Left kidney (tissue), 2 donors: ENCODE results near the gene PPIP5K1. TPM values are rescaled to one million over a fixed set of nuclear protein-coding genes. Genes with fewer than 3 reads are reported as not detected.

Experiments
- DNase-seq: peaks from one replicate; pipeline ENCODE4 v3.0.0-alpha.2; 2013
- polyA plus RNA-seq: library from polyadenylated mRNA; unstranded; fragments of 120-200 nt; gene quantifications from one replicate; pipeline ENCODE4 v1.2.1, GENCODE V29; 2013; ENCODE audit not compliant: insufficient read length

The PPIP5K1 gene
- polyA plus RNA-seq, 1 donor, result 37.2 TPM

- DNase-seq, result peak; percentile 59
Observed at GRCh38 chr15:43517354-43518196, 72.4 kb downstream of the PPIP5K1 start, which contains the start of gene MAP1A. Gene MAP1A (plus strand): TSS chr15:43517608. CDS start chr15:43521474, 3,866 bp downstream.

GRCh38 chr15:43516801-43517353 lies 73.1 kb downstream of the PPIP5K1 start:
- DNase-seq, result peak; percentile 22

- no peak for DNase-seq
Observed at GRCh38 chr15:43516185-43516584, 73.8 kb downstream of the PPIP5K1 start.

- DNase-seq, result no peak
Observed at GRCh38 chr15:43515741-43516140, 74.3 kb downstream of the PPIP5K1 start.

- DNase-seq, result peak; percentile 17
Observed at GRCh38 chr15:43514241-43515057, 75.6 kb downstream of the PPIP5K1 start.

- no peak for DNase-seq
Observed at GRCh38 chr15:43513550-43513949, 76.5 kb downstream of the PPIP5K1 start.

GRCh38 chr15:43511012-43511885 lies 78.8 kb downstream of the PPIP5K1 start:
- no peak for DNase-seq

- peak; percentile 98 for DNase-seq
Observed at GRCh38 chr15:43510200-43511011, 79.6 kb downstream of the PPIP5K1 start.

- DNase-seq, result no peak
Observed at GRCh38 chr15:43509660-43510199, 80.3 kb downstream of the PPIP5K1 start.

GRCh38 chr15:43508991-43509659 lies 80.9 kb downstream of the PPIP5K1 start:
- no peak for DNase-seq

- DNase-seq, result no peak
Observed at GRCh38 chr15:43508421-43508820, 81.6 kb downstream of the PPIP5K1 start.

- peak; percentile 28 for DNase-seq
Observed at GRCh38 chr15:43505738-43506137, 84.3 kb downstream of the PPIP5K1 start.

GRCh38 chr15:43499635-43500034 lies 90.4 kb downstream of the PPIP5K1 start:
- DNase-seq, result no peak

GRCh38 chr15:43498990-43499389 lies 91.0 kb downstream of the PPIP5K1 start:
- DNase-seq, result no peak

- DNase-seq, result no peak
Observed at GRCh38 chr15:43493703-43494472, 96.1 kb downstream of the PPIP5K1 start.

- DNase-seq, result peak; percentile 94
Observed at GRCh38 chr15:43492673-43493601, 97.1 kb downstream of the PPIP5K1 start, which contains the start of gene TP53BP1. Gene TP53BP1 (minus strand): TSS chr15:43493156. CDS start chr15:43493043, 113 bp downstream.

GRCh38 chr15:43492266-43492665 lies 97.7 kb downstream of the PPIP5K1 start:
- DNase-seq, result no peak

- DNase-seq, result no peak
Observed at GRCh38 chr15:43489191-43489590, 100.8 kb downstream of the PPIP5K1 start.
